ENCODE measurements around the gene PRKCG.

PRKCG gene

DNA sequence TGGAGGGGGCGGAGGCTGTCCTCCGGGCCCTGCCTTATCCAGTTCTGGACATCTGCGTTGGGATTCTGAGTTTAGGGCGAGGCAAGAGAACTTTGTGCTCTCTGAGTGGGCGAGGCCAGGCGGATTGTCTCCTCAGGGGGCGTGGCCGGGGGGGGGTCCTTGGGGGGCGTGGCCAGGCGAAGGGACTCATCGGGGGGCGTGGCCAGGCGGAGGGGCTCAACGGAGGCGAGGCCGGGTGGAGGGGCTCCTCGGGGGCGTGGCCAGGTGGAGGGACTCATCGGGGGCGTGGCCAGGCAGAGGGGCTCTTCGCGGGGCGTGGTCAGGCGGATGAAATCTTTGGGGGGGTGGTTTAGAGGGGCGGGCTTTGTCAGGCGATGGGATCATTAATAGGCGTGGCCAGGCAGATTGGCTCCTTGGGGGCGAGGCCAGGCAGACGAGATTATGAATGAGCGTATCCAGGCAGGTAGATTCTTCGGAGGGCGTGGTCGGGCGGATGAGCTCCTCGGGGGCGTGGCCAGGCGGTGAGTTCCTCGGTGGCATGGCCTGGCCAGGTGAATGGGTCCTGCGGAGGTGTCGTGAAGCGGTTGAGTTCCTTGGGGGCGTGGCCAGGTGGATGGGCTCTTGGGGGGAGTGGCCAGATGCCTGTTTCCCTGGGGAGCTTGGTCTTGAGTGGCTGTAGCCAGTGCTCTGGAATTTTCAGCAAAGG is 16.8 kb downstream of the PRKCG start:
- DNase-seq (ENCODE audit: low read depth in 2 of 2) = no peak

DNA sequence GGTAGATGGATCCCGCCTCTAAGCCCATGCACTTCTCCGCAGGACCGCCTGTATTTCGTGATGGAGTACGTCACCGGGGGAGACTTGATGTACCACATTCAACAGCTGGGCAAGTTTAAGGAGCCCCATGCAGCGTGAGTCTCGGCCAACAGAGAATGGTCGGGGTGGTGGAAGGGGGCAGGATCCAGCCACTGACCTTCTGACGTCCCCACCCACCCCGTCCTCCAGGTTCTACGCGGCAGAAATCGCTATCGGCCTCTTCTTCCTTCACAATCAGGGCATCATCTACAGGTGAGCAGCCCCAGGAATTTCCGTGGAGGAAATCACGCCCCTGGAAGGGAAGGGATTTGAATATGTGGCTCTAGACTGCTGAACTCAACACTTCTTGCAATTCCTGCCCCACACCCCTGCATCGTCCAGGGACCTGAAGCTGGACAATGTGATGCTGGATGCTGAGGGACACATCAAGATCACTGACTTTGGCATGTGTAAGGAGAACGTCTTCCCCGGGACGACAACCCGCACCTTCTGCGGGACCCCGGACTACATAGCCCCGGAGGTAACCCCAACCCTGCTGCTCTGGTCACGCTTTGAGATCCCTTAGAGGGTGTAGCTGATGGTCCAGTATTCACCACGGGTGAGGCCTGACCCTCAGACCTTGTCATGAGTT is 18.3 kb downstream of the PRKCG start:
- DNase-seq (ENCODE audit: low read depth in 2 of 2) = no peak

DNA sequence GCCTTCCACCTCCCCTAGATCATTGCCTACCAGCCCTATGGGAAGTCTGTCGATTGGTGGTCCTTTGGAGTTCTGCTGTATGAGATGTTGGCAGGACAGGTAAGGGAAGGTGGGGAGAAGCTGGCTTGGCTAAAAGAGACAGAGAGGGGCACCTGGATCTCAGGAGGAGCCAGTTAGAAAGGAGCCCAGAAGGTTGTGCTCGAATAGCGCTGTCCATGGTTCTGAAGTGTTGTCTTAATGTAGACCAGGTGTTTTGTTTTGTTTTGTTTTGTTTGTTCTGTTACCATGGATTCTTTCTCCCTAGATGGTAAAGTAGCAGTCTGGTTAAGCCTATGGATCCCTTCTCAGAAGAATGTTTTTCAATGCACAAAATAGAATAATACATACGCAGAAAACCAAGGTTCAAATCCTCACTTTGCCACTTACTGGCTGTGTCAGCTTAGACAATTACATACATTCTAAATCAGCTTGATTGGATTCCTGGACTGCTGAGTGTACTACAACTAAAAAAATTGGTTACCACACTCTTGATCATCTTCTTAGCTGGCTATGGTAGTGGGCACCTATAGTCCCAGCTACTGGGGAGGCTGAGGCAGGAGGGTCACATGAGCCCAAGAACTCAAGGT is 21.2 kb downstream of the PRKCG start:
- no peak for DNase-seq (ENCODE audit: low read depth in 2 of 2)

DNA sequence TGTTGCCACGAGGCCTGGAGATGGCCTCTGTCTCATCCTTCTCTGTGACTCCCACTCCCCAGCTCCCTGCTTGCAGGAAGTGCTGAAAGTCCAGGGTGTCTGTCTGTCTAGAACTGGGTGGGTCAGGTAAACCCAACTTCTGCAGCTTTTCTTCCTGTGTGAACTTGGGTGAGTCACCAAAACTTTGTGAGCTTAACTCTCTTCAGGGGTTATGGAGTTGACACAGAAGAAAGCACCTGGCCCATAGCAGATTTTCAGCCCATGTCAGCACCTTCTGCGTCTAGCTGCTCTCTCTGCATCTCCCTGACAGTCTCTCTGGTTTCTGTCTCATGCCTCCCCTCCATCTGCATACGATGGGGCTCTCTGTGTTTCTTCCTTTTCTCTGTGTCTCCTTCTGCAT is 22.9 kb downstream of the PRKCG start:
- DNase-seq (ENCODE audit: low read depth in 2 of 2) = no peak

DNA sequence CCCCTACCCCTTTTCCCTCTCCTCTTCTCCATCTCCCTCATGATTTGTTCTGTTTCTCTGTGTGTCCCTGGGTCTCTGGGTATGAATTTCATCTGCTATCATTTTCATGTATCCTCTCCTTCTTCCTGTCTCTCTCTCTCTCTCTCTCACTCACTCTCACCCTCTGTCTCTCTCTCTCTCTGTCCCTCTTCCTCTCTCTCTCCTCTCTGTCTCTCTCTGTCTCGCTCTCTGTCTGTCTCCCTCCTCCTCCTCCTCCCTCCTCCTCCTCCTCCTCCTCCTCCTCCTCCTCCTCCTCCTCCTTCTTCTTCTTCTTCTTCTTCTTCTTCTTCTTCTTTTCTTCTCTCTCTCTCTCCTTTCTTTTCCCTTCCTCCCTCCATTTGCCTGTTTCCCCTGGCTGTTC is 23.8 kb downstream of the PRKCG start:
- no peak for DNase-seq (ENCODE audit: low read depth in 2 of 2)

DNA sequence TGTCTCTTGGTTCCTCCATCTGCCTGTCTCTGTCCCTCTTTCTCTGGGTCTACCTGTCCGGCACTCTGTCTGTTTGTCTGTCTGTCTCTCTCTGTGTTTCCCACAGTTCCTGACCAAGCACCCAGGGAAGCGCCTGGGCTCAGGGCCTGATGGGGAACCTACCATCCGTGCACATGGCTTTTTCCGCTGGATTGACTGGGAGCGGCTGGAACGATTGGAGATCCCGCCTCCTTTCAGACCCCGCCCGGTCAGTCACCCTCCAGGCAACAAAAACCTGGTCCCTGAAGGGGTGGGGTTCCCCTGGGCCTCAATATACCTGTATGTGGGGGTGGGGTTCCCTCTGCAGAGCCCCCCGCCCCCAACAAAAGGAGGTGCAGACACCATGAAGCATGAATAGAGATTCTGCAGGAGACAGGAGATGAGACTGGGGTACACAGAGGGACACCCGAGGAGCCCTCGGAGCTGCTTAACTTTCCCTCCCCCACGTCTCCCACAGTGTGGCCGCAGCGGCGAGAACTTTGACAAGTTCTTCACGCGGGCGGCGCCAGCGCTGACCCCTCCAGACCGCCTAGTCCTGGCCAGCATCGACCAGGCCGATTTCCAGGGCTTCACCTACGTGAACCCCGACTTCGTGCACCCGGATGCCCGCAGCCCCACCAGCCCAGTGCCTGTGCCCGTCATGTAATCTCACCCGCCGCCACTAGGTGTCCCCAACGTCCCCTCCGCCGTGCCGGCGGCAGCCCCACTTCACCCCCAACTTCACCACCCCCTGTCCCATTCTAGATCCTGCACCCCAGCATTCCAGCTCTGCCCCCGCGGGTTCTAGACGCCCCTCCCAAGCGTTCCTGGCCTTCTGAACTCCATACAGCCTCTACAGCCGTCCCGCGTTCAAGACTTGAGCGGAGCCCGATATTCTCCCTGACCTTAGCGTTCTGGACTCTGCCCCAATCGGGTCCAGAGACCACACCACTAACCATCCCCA is 24.5 kb downstream of the PRKCG start:
- DNase-seq (ENCODE audit: low read depth in 2 of 2) = no peak

DNA sequence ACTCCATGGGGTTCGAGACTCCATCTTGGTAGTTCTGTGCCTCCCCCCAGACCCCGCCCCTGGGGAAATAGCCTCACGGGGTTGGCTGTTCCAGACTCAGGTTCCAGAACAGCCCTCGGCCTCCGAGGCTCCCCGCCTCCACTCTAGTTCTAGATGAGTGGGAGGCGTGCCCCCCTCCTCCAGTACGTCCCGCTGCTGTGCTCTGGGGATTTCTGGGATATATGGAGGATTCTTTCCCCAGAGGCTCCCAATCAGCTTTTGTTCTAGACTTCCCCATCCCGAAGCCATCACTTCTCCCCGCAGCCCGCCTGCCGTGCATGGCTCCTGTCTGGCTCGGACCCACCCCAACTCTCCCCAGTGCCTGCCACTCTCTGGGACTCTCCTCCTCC is 25.2 kb downstream of the PRKCG start:
- DNase-seq (ENCODE audit: low read depth in 2 of 2) = no peak

DNA sequence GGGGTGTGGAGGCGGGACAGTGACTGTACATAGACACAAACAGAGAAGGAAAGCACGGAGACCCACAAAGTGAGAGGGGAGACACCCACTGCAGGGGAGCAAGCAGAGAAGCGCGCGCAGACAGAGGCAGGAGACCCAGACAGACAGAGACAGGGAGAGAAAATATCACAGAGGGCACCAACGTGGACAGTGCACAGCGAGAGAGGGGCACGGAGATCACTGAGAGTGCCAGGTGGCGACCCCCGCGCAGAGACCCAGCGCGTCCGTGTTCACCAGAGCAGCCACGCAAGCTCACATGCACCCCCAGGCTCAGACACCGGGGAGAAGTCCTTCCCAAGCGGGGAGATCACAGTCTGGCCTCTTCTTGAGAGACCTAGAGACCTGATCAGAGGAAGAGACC is 25.7 kb downstream of the PRKCG start:
- DNase-seq (ENCODE audit: low read depth in 2 of 2) = no peak

DNA sequence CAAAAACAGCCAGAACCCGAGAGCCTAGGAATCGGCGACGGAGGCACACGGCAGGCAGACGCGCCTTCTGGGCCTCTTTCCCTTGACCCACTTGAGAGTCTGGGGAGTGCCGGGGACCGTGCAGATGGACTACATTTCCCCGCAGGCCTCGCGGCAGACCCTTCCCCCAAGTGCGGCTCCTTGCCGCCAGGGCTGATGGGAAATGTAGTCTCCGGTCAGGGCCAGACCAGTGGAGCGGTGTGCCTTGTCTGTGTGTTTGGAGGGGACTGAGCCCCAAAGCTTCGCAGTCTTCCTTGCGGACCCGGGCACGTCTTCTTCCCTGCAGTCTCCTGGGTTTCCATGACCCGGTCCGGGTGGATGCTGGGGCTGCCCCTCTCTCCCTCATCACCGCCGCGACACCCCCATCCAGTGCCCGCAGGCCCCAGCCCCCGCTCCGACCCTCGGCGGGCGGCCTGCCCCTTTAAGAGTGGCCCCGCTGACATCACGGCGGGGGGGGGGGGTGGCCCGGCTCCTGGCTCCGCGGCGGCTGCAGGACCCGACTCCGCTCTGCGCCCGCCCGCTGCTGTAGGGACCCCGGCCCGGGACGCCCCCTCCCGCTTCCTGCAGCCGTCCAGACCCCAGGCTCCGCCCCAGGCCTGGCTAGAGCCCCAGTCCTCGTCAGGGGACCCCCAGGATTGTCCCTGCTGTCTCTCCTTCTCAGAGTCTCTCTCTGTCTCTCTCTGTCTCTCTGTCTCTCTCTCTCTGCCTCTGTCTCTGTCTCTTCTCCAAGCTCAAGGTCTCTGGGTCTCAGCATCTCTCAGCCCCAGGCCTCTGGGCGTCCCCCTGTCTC is 26.3 kb downstream of the PRKCG start:
- no peak for DNase-seq (ENCODE audit: low read depth in 2 of 2)

DNA sequence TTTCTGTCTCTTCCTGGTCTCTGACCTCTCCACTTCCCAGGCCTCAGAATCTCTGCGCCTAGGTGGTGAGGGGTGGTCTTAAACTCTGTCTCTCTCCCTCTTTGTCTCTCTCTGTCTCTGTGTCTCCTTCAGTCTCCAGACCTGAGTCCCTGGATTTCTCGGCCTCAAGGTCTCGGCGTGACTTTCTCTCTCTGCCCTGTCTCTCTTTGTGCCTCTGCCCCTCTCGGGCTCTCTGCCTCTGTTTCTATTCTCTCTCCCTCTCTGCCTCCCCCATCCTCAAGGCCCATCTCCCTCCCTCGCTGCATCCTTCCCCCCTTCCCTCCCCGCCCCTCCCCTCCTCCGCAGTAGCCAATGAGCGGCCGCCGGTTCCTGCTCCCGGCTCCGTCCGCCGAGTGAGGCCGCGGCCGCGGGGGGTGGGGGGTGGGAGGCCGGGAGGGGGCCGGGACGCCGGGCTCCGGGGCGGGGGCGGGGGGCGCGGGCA is 27.0 kb downstream of the PRKCG start, which contains the start of gene CACNG7:
TSS of gene CACNG7 (plus strand) at position 344 of the 481 bp plus-strand sequence. CDS start 3,554 bp downstream, outside the sequence.
- DNase-seq (ENCODE audit: low read depth in 2 of 2) = no peak

DNA sequence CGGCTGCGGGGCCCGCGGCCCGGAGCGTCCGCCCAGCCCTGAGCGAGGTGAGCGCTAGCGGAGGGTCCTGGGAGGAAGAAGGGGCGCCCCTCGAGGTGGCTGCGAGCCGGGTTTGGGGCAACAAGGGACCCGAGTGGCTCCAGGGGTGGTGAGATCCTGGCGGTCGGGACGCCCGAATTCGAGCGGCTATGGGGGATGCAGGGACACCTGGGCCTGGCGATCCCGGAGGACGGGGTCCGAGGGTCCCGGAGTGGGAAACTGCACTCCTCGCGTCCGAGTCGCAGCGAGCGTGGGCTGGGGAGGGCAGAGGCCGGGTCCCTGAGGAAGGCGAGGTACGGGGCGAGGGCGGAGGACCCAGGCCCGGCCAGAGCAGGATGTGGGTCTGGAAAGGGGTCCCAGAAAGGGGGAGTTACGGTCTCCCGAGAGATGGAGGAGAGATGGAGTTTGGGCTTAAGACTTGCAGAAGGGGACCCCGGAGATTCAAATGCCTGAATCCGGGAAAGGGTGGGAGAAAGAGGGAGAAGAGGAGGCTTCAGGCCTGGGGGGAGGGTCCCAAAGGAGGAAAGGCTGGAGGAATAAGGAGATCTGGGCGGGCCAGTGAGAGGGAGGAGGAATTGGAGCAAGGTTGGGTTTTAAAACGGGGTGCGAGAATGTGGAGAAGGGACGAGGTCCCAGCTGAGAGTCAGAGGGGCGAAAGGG is 27.6 kb downstream of the PRKCG start:
- no peak for DNase-seq (ENCODE audit: low read depth in 2 of 2)

DNA sequence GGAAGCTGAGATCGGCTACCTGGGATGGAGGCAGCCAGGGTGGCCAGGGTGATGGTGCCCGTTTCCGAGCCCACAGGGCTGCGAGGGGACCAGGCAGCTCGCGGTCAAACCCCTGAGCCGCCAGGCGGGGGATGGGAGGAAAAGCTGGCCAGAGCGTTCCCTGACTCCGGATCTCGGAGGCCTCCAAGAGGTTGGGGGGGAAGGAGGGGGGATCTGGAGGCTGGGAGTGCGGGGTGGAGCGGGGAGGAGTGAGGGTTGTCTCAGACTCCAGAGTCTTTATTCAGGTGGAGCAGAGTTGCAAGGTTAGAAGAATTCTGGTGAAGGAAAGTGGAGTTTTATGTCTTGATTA is 28.1 kb downstream of the PRKCG start:
- DNase-seq (ENCODE audit: low read depth in 2 of 2) = no peak

DNA sequence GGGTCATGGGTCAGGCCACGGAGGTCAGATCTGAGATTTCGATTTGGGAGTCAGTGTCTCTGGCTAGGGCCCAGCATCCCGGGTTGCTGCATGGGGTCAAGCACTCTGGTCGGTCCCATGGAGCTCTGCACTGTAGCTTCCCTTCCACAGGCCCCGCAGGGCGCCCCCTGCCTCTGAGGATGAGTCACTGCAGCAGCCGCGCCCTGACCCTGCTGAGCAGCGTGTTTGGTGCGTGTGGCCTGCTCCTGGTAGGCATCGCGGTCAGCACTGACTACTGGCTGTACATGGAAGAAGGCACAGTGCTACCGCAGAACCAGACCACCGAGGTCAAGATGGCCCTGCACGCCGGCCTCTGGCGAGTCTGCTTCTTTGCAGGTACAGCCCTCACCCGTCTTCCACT is 30.7 kb downstream of the PRKCG start:
- no peak for DNase-seq (ENCODE audit: low read depth in 2 of 2)

DNA sequence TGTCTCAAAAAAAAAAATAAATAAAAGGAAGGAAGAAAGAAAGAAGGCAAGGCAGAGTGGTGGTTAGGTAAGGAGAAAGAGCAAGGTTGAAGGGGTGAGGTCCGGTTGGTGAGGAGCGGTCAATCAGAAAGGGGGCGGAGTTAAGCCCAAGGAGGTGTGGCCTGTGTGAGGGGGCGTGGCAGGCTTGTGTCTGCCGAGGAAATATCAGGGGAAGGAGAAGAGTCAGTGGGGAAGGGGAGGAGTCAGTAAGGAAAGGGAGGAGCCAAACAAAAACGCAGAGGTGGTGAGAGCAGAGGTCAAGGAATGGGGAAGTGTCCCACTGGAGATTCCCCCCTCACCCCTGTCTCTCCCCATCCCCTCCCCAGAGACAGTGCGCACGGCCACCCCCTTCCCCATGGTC is 33.0 kb downstream of the PRKCG start:
- DNase-seq (ENCODE audit: low read depth in 2 of 2) = no peak

DNA sequence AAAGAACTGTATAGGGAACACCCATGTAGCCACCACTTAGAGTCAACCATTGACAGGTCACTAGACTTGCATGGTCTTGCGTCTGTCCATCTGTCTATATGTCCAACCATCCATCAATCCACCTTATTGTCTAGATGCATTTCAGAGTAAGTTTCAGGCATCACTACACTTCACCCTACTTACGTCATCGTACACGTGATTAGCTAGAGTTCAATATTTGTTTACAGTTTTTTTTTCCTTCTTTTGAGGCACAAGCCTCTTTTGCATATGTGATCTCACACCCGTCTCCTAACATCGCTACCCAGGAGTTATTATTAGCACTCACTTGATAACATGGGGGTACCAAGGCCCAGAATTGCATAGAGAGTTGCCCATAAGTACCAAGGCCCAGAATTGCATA is 34.0 kb downstream of the PRKCG start:
- no peak for DNase-seq (ENCODE audit: low read depth in 2 of 2)

DNA sequence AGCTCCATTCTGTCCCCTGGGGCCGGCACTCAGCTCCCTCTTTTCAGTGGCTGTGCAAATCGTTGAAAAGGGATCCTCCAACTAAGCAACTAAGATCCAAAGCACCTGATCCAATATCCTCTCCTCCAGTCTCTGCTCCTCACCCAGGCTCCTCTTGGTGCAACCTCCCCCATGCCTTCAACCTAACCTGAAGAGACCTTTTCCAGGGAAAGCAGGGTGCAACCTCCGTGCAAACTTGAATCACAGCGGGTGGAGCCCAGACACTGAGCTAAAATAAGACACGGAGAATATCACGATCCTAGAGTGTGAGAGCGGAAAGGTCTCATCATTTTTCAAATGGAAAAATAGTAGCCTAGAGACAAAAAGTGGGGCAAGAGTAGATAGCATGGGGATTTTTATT is 35.4 kb downstream of the PRKCG start:
- no peak for DNase-seq (ENCODE audit: low read depth in 2 of 2)

DNA sequence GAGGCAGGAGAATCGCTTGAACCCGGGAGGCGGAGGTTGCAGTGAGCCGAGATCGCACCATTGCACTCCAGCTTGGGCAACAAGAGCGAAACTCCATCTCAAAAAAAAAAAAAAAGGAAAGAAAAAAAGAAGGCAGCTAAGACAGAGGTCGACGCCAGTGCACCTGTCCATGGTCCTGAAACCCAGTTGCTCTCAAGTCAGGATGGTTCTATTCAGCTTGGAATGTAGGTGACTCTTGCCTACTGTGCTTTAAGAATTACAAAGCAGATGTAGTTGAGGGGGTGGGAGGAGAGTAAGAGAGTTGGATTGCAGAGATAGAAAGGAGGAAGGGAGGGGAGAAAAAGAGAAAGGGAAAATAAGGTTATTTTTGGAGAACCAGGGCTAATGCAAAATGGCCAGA is 45.7 kb downstream of the PRKCG start:
- DNase-seq (ENCODE audit: low read depth in 2 of 2) = no peak

DNA sequence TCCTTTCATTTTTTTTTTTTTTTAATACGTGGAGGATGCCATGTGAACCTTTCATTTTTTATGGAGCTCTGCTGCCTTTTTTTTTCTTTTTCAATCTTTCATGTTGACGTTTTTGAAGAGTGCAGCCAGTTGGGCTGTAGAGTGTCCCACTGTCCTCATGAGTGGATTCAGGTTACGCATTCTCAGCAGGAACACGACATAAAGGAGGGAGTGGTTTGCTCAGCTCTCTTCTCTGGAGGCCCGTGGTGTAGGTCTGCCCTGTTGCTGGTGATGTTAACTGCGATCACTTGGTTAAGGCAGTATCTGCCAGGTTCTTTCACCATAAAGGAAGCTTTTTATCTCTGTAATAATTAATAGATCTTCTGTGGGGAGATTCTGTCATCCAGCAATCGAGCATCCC is 54.0 kb downstream of the PRKCG start:
- DNase-seq (ENCODE audit: low read depth in 2 of 2) = no peak

DNA sequence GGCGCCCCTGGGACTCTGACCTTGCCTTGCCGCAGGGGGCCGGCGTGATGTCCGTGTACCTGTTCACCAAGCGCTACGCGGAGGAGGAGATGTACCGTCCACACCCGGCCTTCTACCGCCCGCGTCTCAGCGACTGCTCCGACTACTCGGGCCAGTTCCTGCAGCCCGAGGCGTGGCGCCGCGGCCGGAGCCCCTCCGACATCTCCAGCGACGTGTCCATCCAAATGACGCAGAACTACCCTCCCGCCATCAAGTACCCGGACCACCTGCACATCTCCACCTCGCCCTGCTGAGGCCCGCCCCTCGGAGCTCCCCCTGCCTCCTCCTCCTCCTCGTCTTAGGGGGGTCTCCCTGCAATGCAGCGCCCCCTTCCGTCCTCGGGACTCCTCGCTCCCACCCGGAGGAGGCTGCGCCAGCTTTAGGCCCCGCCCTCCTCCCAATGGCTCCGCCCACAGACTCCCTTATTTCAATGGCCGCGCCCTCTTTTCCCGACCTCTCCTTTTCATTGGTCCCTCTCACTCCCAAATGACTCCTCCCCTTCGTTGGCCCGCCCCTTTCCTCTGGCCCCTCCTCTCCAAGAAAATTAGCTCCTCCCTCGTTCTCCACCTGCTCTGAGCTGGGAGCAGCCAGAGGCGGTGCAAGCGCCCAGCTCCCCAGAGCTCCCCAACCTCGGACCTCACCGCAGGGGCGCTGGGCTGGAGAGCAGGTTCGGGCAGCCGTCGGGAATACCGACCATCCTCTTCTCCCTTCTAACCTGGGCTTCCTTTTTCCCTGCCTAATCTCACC is 60.2 kb downstream of the PRKCG start:
- DNase-seq (ENCODE audit: low read depth in 2 of 2) = no peak

DNA sequence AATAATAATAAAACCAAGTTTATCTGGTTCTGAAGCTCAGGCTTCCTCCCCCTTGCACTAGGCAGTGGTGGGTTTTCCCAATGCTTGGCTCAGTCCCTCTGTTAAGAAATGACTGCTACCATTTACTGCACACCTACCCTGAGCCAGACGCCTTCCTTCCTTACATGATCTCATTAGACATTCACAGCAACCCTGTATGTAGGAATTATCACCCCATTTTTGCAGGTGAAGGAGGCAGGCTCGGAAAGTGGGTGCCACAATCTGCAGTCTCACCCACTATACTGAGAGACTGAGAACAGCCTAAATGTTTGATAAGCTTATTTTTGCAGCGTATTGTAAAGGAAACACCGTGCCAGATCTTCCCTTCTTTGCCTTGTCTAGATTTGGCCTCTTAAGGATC is 62.4 kb downstream of the PRKCG start:
- DNase-seq (ENCODE audit: low read depth in 2 of 2) = no peak

Data from fibroblast of skin of left biceps (primary cell).